Hepatocyte (in vitro differentiated cells): Measurements from ENCODE around the gene SH3YL1.

Source experiments
- CTCF ChIP-seq: fragments of 200-600 bp; sonication (generic); IDR thresholded peaks from 2 replicates; pipeline ENCODE4 v1.5.1; 2016; ENCODE audit warnings: antibody characterized with exemption, mild to moderate bottlenecking; ENCODE audit not compliant: poor library complexity
- EZH2 ChIP-seq: fragments of 200-600 bp; sonication (generic); IDR thresholded peaks from 2 replicates; pipeline ENCODE4 v1.6.1; 2016; ENCODE audit warnings: antibody characterized with exemption, mild to moderate bottlenecking, borderline replicate concordance
- EZH2phosphoT487 ChIP-seq: fragments of 200-600 bp; sonication (generic); IDR thresholded peaks from one replicate; pipeline ENCODE4 v1.6.1; 2018; ENCODE audit warnings: antibody characterized with exemption, mild to moderate bottlenecking, low read depth, moderate library complexity; ENCODE audit not compliant: unreplicated experiment, severe bottlenecking

DNA sequence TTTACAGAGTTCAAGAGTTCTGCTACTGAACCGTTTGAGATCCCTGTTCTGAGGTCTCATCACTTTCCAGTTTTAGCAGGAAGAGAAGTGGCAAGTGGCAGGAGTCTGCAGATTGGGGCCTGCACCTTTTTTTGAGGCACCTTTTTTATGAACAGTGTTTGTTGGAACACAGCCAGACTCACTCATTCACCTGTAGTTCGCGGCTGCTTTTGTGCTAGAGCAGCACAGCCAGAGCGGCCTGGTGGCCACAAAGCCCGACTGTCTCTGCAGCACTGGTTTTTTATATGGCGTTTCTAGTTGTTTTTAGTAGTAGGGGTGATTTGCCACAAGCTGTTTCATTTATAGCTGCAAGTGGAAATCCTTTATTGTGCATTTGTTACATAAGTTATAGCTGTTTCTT lies 9.5 kb upstream of the SH3YL1 start:
- TF ChIP-seq CTCF (no peak), EZH2phosphoT487 (no peak), EZH2 (no peak)
